ENCODE results near the gene ABCB8.

The ABCB8 gene

DNA sequence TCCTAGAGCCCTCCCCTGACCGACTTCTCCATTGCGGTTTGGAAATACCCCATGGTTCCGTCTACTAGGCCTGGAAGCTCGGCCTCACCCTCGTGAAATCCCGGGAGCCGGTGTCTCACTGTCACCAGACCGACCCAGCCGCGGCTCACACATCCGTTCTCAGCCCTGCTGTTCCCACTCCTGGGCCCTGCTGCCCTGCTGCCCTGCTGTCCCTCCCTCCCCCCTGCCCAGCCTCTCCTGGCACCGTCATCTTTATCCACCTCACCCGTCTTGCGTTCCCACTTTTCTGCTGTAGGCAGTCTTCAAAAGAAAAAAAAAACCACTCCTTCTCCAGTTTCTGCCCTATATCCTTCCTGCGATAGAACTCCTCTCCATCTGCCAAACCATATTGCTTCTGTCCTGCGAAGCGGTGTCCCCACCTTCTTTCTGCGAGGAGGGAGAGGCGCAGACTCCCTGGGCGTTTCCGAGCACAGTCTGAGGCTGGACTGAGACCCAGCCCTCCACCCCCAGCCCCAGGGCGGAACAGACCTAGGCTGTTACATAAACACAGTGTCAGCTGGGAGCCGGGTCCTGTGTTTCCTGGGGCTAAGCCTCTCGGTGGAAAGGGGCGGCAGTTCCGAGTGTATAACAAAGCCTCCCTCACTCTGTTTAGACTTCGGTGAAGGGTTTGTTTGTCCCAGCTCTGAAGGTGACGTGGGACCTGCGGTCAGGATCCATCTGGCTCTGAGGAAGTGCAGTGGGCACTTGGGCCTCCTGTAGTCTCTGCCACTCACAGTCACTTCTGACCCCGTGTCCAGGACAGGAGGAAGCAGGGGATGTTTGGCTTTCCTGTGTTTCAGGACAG, 60.8 kb downstream of the ABCB8 start:
- no peak for DNase-seq

DNA sequence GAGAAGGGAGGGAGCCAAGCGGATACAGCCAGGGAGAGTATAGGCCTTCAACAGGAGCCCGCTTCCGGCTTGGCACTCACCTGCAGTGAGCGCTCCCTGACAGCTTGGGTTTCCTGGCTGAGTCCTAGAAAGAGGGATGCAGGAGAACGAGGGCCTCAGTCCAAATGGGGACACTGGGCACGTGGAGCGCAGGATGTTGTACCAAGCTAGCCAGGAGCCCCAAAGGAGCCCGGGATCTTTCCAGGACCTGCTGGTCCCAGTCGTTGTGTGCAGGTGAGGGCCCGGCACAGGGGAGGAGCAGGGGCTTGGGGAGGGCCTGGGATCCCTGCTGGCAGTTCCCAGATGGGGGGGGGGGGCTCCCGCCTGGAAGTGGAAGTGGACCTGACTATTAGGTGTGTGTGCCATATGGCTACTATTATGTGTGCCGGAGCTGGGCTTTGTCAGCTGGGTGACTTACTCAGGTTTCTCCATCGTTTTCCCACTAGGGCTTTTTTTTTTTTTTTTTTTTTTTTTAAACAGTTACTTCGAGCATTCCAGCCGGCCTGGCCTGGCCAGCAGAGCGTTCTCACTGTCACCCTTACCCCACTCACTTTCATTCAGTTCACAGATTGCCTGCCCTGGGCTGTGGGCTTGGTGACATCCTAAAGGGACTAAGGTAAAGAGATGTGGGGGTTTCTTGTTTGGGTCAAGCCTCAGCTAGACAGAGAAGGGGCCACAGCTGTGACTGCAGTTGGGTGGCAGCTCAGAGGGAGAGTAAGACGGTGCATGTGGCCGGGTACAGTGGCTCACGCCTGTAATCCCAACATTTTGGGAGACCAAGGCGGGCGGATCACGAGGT, 61.9 kb downstream of the ABCB8 start:
- DNase-seq: no peak

GRCh38 chr7:151091003-151091402, 62.8 kb downstream of the ABCB8 start:
- no peak for DNase-seq

GRCh38 chr7:151091431-151091830, 63.2 kb downstream of the ABCB8 start:
- no peak for DNase-seq

- DNase-seq: no peak
These were observed 63.7 kb downstream of the ABCB8 start for GRCh38 chr7:151091988-151092387.

- DNase-seq: no peak
These were observed 65.5 kb downstream of the ABCB8 start for GRCh38 chr7:151093748-151094147.

DNA sequence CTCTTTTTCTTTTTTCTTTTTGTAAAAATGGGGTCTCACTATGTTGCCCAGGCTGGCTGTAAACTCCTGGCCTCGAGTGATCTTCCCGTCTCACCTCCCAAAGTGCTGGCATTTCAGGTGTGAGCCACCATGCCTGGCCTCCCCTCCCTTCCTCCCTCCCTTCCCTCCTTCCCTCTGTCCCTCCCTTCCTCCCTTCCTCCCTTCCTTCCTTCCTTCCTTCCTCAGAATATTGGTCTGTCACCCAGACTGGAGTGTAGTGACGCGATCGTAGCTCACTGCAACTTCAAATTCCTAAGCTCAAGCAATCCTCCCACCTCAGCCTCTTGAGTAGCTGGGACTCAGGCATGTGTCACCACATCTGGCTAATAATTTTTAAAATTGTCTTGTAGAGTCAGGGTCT, 66.4 kb downstream of the ABCB8 start:
- DNase-seq: no peak

DNA sequence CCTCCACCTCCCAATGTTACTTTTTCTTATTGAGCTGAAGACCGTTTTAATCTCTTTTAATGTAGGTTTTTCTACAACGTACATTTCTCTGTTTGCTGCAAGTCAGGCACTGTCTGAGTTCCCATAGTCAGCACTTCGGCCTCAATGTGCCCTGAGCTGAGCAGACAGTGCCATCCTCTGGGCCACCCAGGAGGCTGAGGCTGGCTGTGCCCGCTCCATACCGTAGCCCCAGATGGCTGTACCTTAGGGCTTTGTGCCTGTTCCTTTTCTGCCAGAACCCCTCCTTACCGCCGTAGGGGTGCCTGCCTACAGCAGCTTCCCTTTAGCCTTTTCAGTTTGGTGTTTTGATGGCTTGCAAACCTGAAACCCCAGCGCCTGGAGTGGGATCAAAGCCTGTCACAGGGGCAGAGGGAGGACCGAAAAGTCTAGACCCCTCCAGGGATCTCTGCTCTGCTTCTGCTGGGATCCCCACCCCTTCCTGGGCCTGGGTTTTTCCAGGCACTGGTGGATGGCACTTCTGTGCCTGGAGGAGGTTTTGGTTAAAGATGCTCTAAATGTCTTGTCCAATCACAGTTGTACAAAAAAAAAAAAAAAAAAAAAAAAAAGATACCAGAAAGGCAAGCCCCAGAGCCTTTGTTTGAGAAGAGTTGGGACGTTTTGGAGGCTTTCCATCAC, 67.0 kb downstream of the ABCB8 start:
- no peak for DNase-seq

DNA sequence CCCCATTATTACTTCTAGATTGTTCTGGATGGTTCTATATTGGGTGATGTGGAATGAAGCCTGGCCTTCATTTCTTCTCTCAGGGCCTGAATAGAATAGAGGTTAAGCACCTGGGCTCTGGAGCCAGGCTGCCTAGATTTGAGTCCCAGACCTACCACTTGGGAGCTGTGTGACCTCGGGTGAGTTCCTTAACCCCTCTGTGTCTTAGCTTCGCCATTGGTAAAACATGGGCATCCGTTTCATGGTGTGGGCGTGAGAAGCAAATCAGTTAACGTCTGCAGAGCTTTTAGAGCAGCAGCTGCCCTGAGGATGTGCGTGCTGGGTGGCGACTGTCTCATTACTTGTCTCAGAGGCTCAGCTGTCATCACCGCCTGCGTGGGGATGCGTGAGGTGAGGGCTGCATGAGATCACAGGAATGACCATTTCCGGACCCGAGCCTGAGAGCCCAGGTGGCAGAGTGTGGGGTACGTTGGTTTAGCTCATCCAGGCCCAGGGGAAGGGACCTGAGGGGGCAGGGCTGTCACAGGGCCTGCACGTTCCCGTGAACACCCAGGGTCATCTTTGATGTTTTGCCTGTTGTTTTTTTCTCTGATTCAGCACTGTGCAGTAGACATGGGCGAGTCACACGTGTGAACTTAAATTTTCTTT, 67.7 kb downstream of the ABCB8 start:
- no peak for DNase-seq

Measured in KG1 (cell line).